OCI-LY7 (cell line): ENCODE data around the gene NCOA3.

Experiments used
- CTCF ChIP-seq: fragments of 200-600 bp; sonication (generic); conservative IDR thresholded peaks from 2 replicates; pipeline ENCODE4 v1.5.1; 2014; ENCODE audit warnings: mild to moderate bottlenecking, antibody characterized with exemption, low read length, moderate library complexity, mixed read lengths
- EZH2phosphoT487 ChIP-seq: fragments of 200-600 bp; sonication (generic); IDR thresholded peaks from 2 replicates; pipeline ENCODE4 v1.6.1; 2018; ENCODE audit warnings: low read depth, borderline replicate concordance, mild to moderate bottlenecking, mixed run types, antibody characterized with exemption, low read length, moderate library complexity, mixed read lengths

- TF ChIP-seq EZH2phosphoT487 (no peak), CTCF (peak; percentile 45)
Measured at GRCh38 chr20:47501482-47502270, at the start of gene NCOA3.
